H9 (cell line): ENCODE measurements around the gene MEF2A. TPM values are rescaled to one million over a fixed set of nuclear protein-coding genes. Genes with fewer than 3 reads are reported as not detected.

Experiments
- DNase-seq: peaks from one replicate; pipeline ENCODE4 v3.0.0-alpha.2; 2017
- H2AFZ ChIP-seq: one replicate; pipeline ENCODE4 v1.6.1; 2013; ENCODE audit warnings: mild to moderate bottlenecking, low read length, control low read depth, moderate library complexity
- H2AK5ac ChIP-seq: 2 replicates; pipeline ENCODE4 v1.6.1; 2013; ENCODE audit warnings: low read length, control low read depth, mixed read lengths; ENCODE audit not compliant: insufficient read length
- H2BK120ac ChIP-seq: one replicate; pipeline ENCODE4 v1.6.1; 2013; ENCODE audit warnings: low read depth, mild to moderate bottlenecking, low read length, control low read depth, inconsistent platforms; ENCODE audit not compliant: poor library complexity, severe bottlenecking
- H2BK12ac ChIP-seq: 2 replicates; pipeline ENCODE4 v1.6.1; 2013; ENCODE audit warnings: low read length, control low read depth, mixed read lengths, low read depth; ENCODE audit not compliant: insufficient read length
- H2BK15ac ChIP-seq: 2 replicates; pipeline ENCODE4 v1.6.1; 2013; ENCODE audit warnings: low read depth, low read length, control low read depth
- H2BK20ac ChIP-seq: one replicate; pipeline ENCODE4 v1.6.1; 2013; ENCODE audit warnings: low read depth, mild to moderate bottlenecking, low read length, control low read depth, inconsistent platforms; ENCODE audit not compliant: poor library complexity, severe bottlenecking
- H2BK5ac ChIP-seq: 2 replicates; pipeline ENCODE4 v1.6.1; 2013; ENCODE audit warnings: low read length, control low read depth, mixed read lengths; ENCODE audit not compliant: insufficient read length
- H3K14ac ChIP-seq: 2 replicates; pipeline ENCODE4 v1.6.1; 2013; ENCODE audit warnings: low read length, control low read depth; ENCODE audit not compliant: insufficient read depth
- H3K18ac ChIP-seq: 2 replicates; pipeline ENCODE4 v1.6.1; 2013; ENCODE audit warnings: low read depth, mild to moderate bottlenecking, mixed read lengths, low read length, control low read depth; ENCODE audit not compliant: insufficient read length
- H3K23ac ChIP-seq: 2 replicates; pipeline ENCODE4 v1.6.1; 2013; ENCODE audit warnings: low read length, control low read depth, mixed read lengths, low read depth; ENCODE audit not compliant: insufficient read length
- H3K23me2 ChIP-seq: 2 replicates; pipeline ENCODE4 v1.6.1; 2013; ENCODE audit warnings: low read depth, mild to moderate bottlenecking, mixed read lengths, low read length, control low read depth; ENCODE audit not compliant: insufficient read length, poor library complexity, severe bottlenecking
- H3K27ac ChIP-seq: 2 replicates; pipeline ENCODE4 v1.5.1; 2013; ENCODE audit warnings: low read length, control low read depth, mixed read lengths, low read depth; ENCODE audit not compliant: insufficient read length
- H3K27me3 ChIP-seq: 2 replicates; pipeline ENCODE4 v1.6.1; 2013; ENCODE audit warnings: low read length, control low read depth, inconsistent platforms; ENCODE audit not compliant: insufficient read depth
- H3K4ac ChIP-seq: 2 replicates; pipeline ENCODE4 v1.6.1; 2013; ENCODE audit warnings: low read depth, mild to moderate bottlenecking, control low read depth, inconsistent platforms, low read length, moderate library complexity
- H3K4me1 ChIP-seq: 2 replicates; pipeline ENCODE4 v1.6.1; 2013; ENCODE audit warnings: low read length, control low read depth, inconsistent platforms; ENCODE audit not compliant: insufficient read depth
- H3K4me2 ChIP-seq: 2 replicates; pipeline ENCODE4 v1.6.1; 2013; ENCODE audit warnings: low read length, control low read depth, mixed read lengths; ENCODE audit not compliant: insufficient read length, insufficient read depth
- H3K56ac ChIP-seq: 2 replicates; pipeline ENCODE4 v1.6.1; 2013; ENCODE audit warnings: low read depth, mild to moderate bottlenecking, mixed read lengths, low read length, control low read depth; ENCODE audit not compliant: insufficient read length
- H3K79me1 ChIP-seq: 2 replicates; pipeline ENCODE4 v1.6.1; 2013; ENCODE audit warnings: low read depth, mild to moderate bottlenecking, moderate library complexity, low read length, control low read depth, inconsistent platforms; ENCODE audit not compliant: insufficient read depth, poor library complexity, severe bottlenecking
- H3K79me2 ChIP-seq: 2 replicates; pipeline ENCODE4 v1.6.1; 2013; ENCODE audit warnings: low read length, control low read depth, inconsistent platforms; ENCODE audit not compliant: insufficient read depth
- H3K9ac ChIP-seq: 2 replicates; pipeline ENCODE4 v1.6.1; 2013; ENCODE audit warnings: low read length, control low read depth, mixed read lengths; ENCODE audit not compliant: insufficient read length; ENCODE audit errors: extremely low read depth
- H3K9me3 ChIP-seq: one replicate; pipeline ENCODE4 v1.6.1; 2013; ENCODE audit warnings: low read depth, low read length, inconsistent platforms; ENCODE audit not compliant: control insufficient read depth
- H3T11ph ChIP-seq: one replicate; pipeline ENCODE4 v1.6.1; 2013; ENCODE audit warnings: mild to moderate bottlenecking, low read length, control low read depth, inconsistent platforms
- H4K20me1 ChIP-seq: one replicate; pipeline ENCODE4 v1.6.1; 2013; ENCODE audit not compliant: control insufficient read depth, insufficient read length, insufficient read depth
- H4K5ac ChIP-seq: 2 replicates; pipeline ENCODE4 v1.6.1; 2013; ENCODE audit warnings: low read depth, mild to moderate bottlenecking, mixed read lengths, low read length, control low read depth; ENCODE audit not compliant: insufficient read length
- H4K8ac ChIP-seq: replicated peaks from 2 replicates; pipeline ENCODE4 v1.6.1; 2013; ENCODE audit warnings: low read length, control low read depth, mixed read lengths, low read depth; ENCODE audit not compliant: insufficient read length
- H4K91ac ChIP-seq: 2 replicates; pipeline ENCODE4 v1.6.1; 2013; ENCODE audit warnings: low read depth, mild to moderate bottlenecking, moderate library complexity, mixed read lengths, low read length, control low read depth; ENCODE audit not compliant: insufficient read length
- H3K27ac Mint-ChIP-seq, 3 experiments: 2 replicates in 2 of 3; 3 replicates in 1 of 3; pipeline ENCODE4 v1.8.0; 2020 to 2021; ENCODE audit warnings: mixed read lengths in 3 of 3, mild to moderate bottlenecking in 1 of 3, moderate library complexity in 1 of 3
- H3K27me3 Mint-ChIP-seq: 2 replicates; pipeline ENCODE4 v1.8.0; 2021; ENCODE audit warnings: low read depth, mild to moderate bottlenecking, moderate library complexity, mixed read lengths
- H3K36me3 Mint-ChIP-seq, 3 experiments: 2 replicates in 2 of 3; 3 replicates in 1 of 3; pipeline ENCODE4 v1.8.0; 2020 to 2021; ENCODE audit warnings: low read depth in 3 of 3, mixed read lengths in 3 of 3; ENCODE audit not compliant: insufficient read depth in 1 of 3
- H3K4me1 Mint-ChIP-seq, 2 experiments: 2 replicates each; pipeline ENCODE4 v1.8.0; 2020; ENCODE audit warnings: mixed read lengths in 2 of 2
- H3K4me3 Mint-ChIP-seq, 2 experiments: 2 replicates in 1 of 2; 3 replicates in 1 of 2; pipeline ENCODE4 v1.8.0; 2020 to 2021; ENCODE audit warnings: mild to moderate bottlenecking in 2 of 2, mixed read lengths in 2 of 2, moderate library complexity in 1 of 2
- H3K9me3 Mint-ChIP-seq, 2 experiments: 2 replicates in 1 of 2; 3 replicates in 1 of 2; pipeline ENCODE4 v1.8.0; 2020; ENCODE audit warnings: mild to moderate bottlenecking in 2 of 2, mixed read lengths in 2 of 2, moderate library complexity in 1 of 2
- CTCF ChIP-seq: fragments of 200-600 bp; sonication (generic); conservative IDR thresholded peaks from 3 replicates; pipeline ENCODE4 v1.8.0; 2021; ENCODE audit warnings: antibody characterized with exemption, mild to moderate bottlenecking
- WGBS: extraction: QIAGEN DNeasy Blood & Tissue Kit; methylation state at CpG from one replicate; pipeline ENCODE4 v1.1.7; 2013; ENCODE audit warnings: missing lambda C conversion rate, low lambda C conversion rate, mixed read lengths; ENCODE audit not compliant: insufficient read length; ENCODE audit errors: extremely low coverage; 5-methylcytosine and 5-hydroxymethylcytosine counted together
- total RNA-seq: library from RNA; stranded (reverse); gene quantifications from 2 replicates; pipeline ENCODE4 v1.2.1, GENCODE V29; 2021

MEF2A gene
- total RNA-seq, 1 experiment from 2014 or later: 20.7 TPM

GRCh38 chr15:99556011-99556410 is 9.8 kb upstream of the MEF2A start:
- H3K23ac ChIP-seq: no peak overlapping the region
- H4K5ac ChIP-seq: no peak overlapping the region
- no peak overlapping the region for H3K4ac ChIP-seq
- no peaks in the 10 kb centered on the region for H4K20me1 ChIP-seq
- H2BK5ac ChIP-seq: no peak overlapping the region
- no peak for TF ChIP-seq CTCF
- no peak overlapping the region for H3K27ac ChIP-seq
- H4K91ac ChIP-seq: no peak overlapping the region
- H3K9ac ChIP-seq: no peak overlapping the region
- no peak overlapping the region for H2BK15ac ChIP-seq
- no peaks in the 10 kb centered on the region for H3K79me2 ChIP-seq
- Mint-ChIP-seq H3K27me3 (peaks cover 5% of the 10 kb centered on the region; the same call in 1 of the 2 replicates), H3K27ac (no peak overlapping the region), H3K4me1 (peaks cover 0 to 4% of the 10 kb centered on the region in 2 experiments; a peak in 2 of 4 replicates), H3K4me3 (no peak overlapping the region), H3K36me3 (no peaks in the 10 kb centered on the region), H3K9me3 (no peaks in the 10 kb centered on the region)
- no peak for DNase-seq
- H3K4me1 ChIP-seq: no peaks in the 10 kb centered on the region
- H2AK5ac ChIP-seq: no peak overlapping the region
- H3K79me1 ChIP-seq: no peaks in the 10 kb centered on the region
- H2BK20ac ChIP-seq: no peak overlapping the region
- no peaks in the 10 kb centered on the region for H3K23me2 ChIP-seq
- H3K4me2 ChIP-seq: no peak overlapping the region
- no peak overlapping the region for H4K8ac ChIP-seq
- no peak overlapping the region for H2BK12ac ChIP-seq
- no peak overlapping the region for H2AFZ ChIP-seq
- no peak overlapping the region for H2BK120ac ChIP-seq
- H3K14ac ChIP-seq: no peak overlapping the region
- H3K9me3 ChIP-seq: no peaks in the 10 kb centered on the region
- WGBS: no CpG with 5 or more reads among the region's 5 CpGs
- H3K27me3 ChIP-seq: no peaks in the 10 kb centered on the region
- H3K18ac ChIP-seq: no peak overlapping the region
- no peak overlapping the region for H3T11ph ChIP-seq
- no peak overlapping the region for H3K56ac ChIP-seq
